GM21526 (cell line): ENCODE measurements around the gene GCK.

Experiments used
- ATAC-seq: cut with Tn5 transposase; IDR thresholded peaks from one replicate; pipeline ENCODE4 v1.9.1; 2021; ENCODE audit warnings: moderate library complexity; ENCODE audit not compliant: unreplicated experiment, low FRiP score

GCK gene

GRCh38 chr7:44189286-44189992 lies at the start of gene GCK:
Gene GCK, minus strand, starts transcription at chr7:44189439. Its CDS starts 486 bp downstream, at chr7:44188953.
- ATAC-seq = no peak

- ATAC-seq = no peak
Measured at GRCh38 chr7:44238116-44238695, 49.0 kb upstream of the GCK start.

- ATAC-seq = no peak
Measured at GRCh38 chr7:44237696-44238095, 48.5 kb upstream of the GCK start.

- no peak for ATAC-seq
Measured at GRCh38 chr7:44236333-44236728, 47.1 kb upstream of the GCK start.

GRCh38 chr7:44235582-44236332 lies 46.5 kb upstream of the GCK start:
- ATAC-seq = no peak

- no peak for ATAC-seq
Measured at GRCh38 chr7:44235066-44235465, 45.8 kb upstream of the GCK start.

- no peak for ATAC-seq
Measured at GRCh38 chr7:44232901-44233715, 43.9 kb upstream of the GCK start.

GRCh38 chr7:44232396-44232795 lies 43.2 kb upstream of the GCK start:
- ATAC-seq = no peak

- ATAC-seq = no peak
Measured at GRCh38 chr7:44231088-44231487, 41.8 kb upstream of the GCK start.

GRCh38 chr7:44230286-44230685 lies 41.0 kb upstream of the GCK start:
- ATAC-seq = no peak

GRCh38 chr7:44229546-44230105 lies 40.4 kb upstream of the GCK start:
- ATAC-seq = no peak

GRCh38 chr7:44228571-44229350 lies 39.5 kb upstream of the GCK start:
- no peak for ATAC-seq

- no peak for ATAC-seq
Measured at GRCh38 chr7:44227911-44228310, 38.7 kb upstream of the GCK start.

- ATAC-seq = no peak
Measured at GRCh38 chr7:44226396-44226753, 37.1 kb upstream of the GCK start.

- ATAC-seq = no peak
Measured at GRCh38 chr7:44225566-44226395, 36.5 kb upstream of the GCK start.

- ATAC-seq = no peak
Measured at GRCh38 chr7:44224974-44225565, 35.8 kb upstream of the GCK start.

GRCh38 chr7:44224080-44224973 lies 35.1 kb upstream of the GCK start:
- ATAC-seq = no peak
